Stimulated activated CD4-positive, alpha-beta T cell treated with anti-CD3 and anti-CD28 coated beads, Interleukin-1b, Interleukin-23, amount 100 ng/mL, for 1 hour (primary cell): ENCODE measurements around the gene RAB39A.
"Not testable (repeated sequence)": the region's sequence is repeated elsewhere in the genome, so short reads cannot be mapped to it uniquely, and the experiment has no call there.

Experiments used
- DNase-seq, 2 donors: peaks; one replicate each; pipeline ENCODE4 v3.0.0-alpha.2; 2020; ENCODE audit warnings: low read depth in 2 of 2

The RAB39A gene

GRCh38 chr11:107928046-107928766 lies at the start of gene RAB39A:
Gene RAB39A, plus strand, starts transcription at chr11:107928448. Its CDS starts 121 bp downstream, at chr11:107928569.
- peak; percentile 11 to 17 for DNase-seq

GRCh38 chr11:107881471-107881870 lies 46.8 kb upstream of the RAB39A start:
- not testable (repeated sequence) for DNase-seq

GRCh38 chr11:107882095-107882820 lies 46.0 kb upstream of the RAB39A start:
- DNase-seq = no peak

GRCh38 chr11:107898270-107898669 lies 30.0 kb upstream of the RAB39A start:
- no peak for DNase-seq

GRCh38 chr11:107908211-107908610 lies 20.0 kb upstream of the RAB39A start:
- no peak for DNase-seq

GRCh38 chr11:107912415-107912814 lies 15.8 kb upstream of the RAB39A start:
- DNase-seq = not testable (repeated sequence)

GRCh38 chr11:107915229-107915628 lies 13.0 kb upstream of the RAB39A start:
- no peak for DNase-seq

GRCh38 chr11:107916671-107917241 lies 11.5 kb upstream of the RAB39A start:
- DNase-seq = no peak

GRCh38 chr11:107921997-107922396 lies 6.3 kb upstream of the RAB39A start:
- DNase-seq = no peak

GRCh38 chr11:107923519-107923918 lies 4.7 kb upstream of the RAB39A start:
- not testable (repeated sequence) for DNase-seq

- DNase-seq = no peak
Measured at GRCh38 chr11:107924306-107924705, 3.9 kb upstream of the RAB39A start.

- no peak for DNase-seq
Measured at GRCh38 chr11:107927559-107927958, 689 bp upstream of the RAB39A start.

- no peak for DNase-seq
Measured at GRCh38 chr11:107928767-107929507, 689 bp downstream of the RAB39A start.

GRCh38 chr11:107929611-107930200 lies 1.5 kb downstream of the RAB39A start:
- no peak for DNase-seq

- no peak for DNase-seq
Measured at GRCh38 chr11:107931206-107931605, 3.0 kb downstream of the RAB39A start.

GRCh38 chr11:107947904-107948303 lies 19.7 kb downstream of the RAB39A start:
- DNase-seq = no peak

GRCh38 chr11:107948328-107948727 lies 20.1 kb downstream of the RAB39A start:
- DNase-seq = not testable (repeated sequence)

GRCh38 chr11:107951155-107951554 lies 22.9 kb downstream of the RAB39A start:
- no peak for DNase-seq

- no peak for DNase-seq
Measured at GRCh38 chr11:107953446-107953845, 25.2 kb downstream of the RAB39A start.

- no peak for DNase-seq
Measured at GRCh38 chr11:107956543-107956942, 28.3 kb downstream of the RAB39A start.

GRCh38 chr11:107957109-107957588 lies 28.9 kb downstream of the RAB39A start:
- no peak for DNase-seq

GRCh38 chr11:107961480-107961879 lies 33.2 kb downstream of the RAB39A start:
- no peak for DNase-seq
